ENCODE data around the gene EXOSC5.

Gene EXOSC5

GRCh38 chr19:41426116-41426841 is 29.1 kb upstream of the EXOSC5 start:
- TF ChIP-seq, protein P1, sequence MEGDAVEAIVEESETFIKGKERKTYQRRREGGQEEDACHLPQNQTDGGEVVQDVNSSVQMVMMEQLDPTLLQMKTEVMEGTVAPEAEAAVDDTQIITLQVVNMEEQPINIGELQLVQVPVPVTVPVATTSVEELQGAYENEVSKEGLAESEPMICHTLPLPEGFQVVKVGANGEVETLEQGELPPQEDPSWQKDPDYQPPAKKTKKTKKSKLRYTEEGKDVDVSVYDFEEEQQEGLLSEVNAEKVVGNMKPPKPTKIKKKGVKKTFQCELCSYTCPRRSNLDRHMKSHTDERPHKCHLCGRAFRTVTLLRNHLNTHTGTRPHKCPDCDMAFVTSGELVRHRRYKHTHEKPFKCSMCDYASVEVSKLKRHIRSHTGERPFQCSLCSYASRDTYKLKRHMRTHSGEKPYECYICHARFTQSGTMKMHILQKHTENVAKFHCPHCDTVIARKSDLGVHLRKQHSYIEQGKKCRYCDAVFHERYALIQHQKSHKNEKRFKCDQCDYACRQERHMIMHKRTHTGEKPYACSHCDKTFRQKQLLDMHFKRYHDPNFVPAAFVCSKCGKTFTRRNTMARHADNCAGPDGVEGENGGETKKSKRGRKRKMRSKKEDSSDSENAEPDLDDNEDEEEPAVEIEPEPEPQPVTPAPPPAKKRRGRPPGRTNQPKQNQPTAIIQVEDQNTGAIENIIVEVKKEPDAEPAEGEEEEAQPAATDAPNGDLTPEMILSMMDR (IDR thresholded peaks at IDR 0.05; ENCODE audit: low read length, missing control alignments) = no peak
- H3K4me3 ChIP-seq (replicated peaks; ENCODE audit: low read depth, low read length) = peak overlapping the region; percentile 55
- DNase-seq (ENCODE audit: low read depth) = no peak

GRCh38 chr19:41425174-41426115 is 28.3 kb upstream of the EXOSC5 start:
- DNase-seq (ENCODE audit: low read depth) = no peak
- H3K4me3 ChIP-seq (replicated peaks; ENCODE audit: low read depth, low read length) = no peak overlapping the region
- TF ChIP-seq, protein P1 (IDR thresholded peaks at IDR 0.05; ENCODE audit: low read length, missing control alignments) = no peak

- no peak overlapping the region for H3K4me3 ChIP-seq (replicated peaks; ENCODE audit: low read depth, low read length)
- TF ChIP-seq, protein P1 (IDR thresholded peaks at IDR 0.05; ENCODE audit: low read length, missing control alignments) = no peak
- DNase-seq (ENCODE audit: low read depth) = no peak
Observed at GRCh38 chr19:41424335-41425173, 27.4 kb upstream of the EXOSC5 start.

DNA sequence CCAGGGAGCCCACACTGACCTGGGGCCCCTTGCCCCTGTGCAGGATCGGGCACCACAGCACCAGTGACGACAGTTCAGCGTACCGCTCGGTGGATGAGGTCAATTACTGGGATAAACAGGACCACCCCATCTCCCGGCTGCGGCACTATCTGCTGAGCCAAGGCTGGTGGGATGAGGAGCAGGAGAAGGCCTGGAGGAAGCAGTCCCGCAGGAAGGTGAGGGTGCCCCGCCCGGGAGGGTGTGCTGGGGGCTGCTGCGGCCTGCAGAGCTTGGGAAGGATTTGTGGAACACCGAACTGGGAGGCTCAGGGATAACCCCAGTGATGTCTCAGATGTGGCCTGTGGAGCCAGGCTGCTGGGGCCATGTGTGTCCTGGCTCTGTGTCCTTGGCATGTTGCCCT is 25.8 kb upstream of the EXOSC5 start:
- DNase-seq (ENCODE audit: low read depth) = no peak
- no peak overlapping the region for H3K4me3 ChIP-seq (replicated peaks; ENCODE audit: low read depth, low read length)
- TF ChIP-seq, protein P1 (IDR thresholded peaks at IDR 0.05; ENCODE audit: low read length, missing control alignments) = no peak

GRCh38 chr19:41422456-41422855 is 25.3 kb upstream of the EXOSC5 start:
- no peak overlapping the region for H3K4me3 ChIP-seq (replicated peaks; ENCODE audit: low read depth, low read length)
- DNase-seq (ENCODE audit: low read depth) = no peak
- TF ChIP-seq, protein P1 (IDR thresholded peaks at IDR 0.05; ENCODE audit: low read length, missing control alignments) = no peak

- no peak overlapping the region for H3K4me3 ChIP-seq (replicated peaks; ENCODE audit: low read depth, low read length)
- DNase-seq (ENCODE audit: low read depth) = no peak
- TF ChIP-seq, protein P1 (IDR thresholded peaks at IDR 0.05; ENCODE audit: low read length, missing control alignments) = no peak
Observed at GRCh38 chr19:41421973-41422372, 24.8 kb upstream of the EXOSC5 start.

All from fibroblast of pulmonary artery (primary cell).